SK-N-SH treated with all-trans-retinoic acid at 6 μM for 48 hours (cell line): ENCODE data around the gene CAST.

Experiments used
- BACH2 ChIP-seq: fragments of 250-450 bp; sonication (Bioruptor Pico); IDR thresholded peaks from 2 replicates; pipeline ENCODE4 v1.9.0; 2021; ENCODE audit warnings: mild to moderate bottlenecking, borderline replicate concordance
- ISL1 ChIP-seq: fragments of 250-450 bp; sonication (Bioruptor Pico); IDR thresholded peaks from 2 replicates; pipeline ENCODE4 v2.1.2; 2022; ENCODE audit warnings: mild to moderate bottlenecking, moderate library complexity
- PPARA ChIP-seq: fragments of 250-450 bp; sonication (Bioruptor Pico); IDR thresholded peaks from 2 replicates; pipeline ENCODE4 v1.5.0; 2020; ENCODE audit warnings: mild to moderate bottlenecking, borderline replicate concordance
- RARB ChIP-seq: fragments of 250-450 bp; sonication (Bioruptor Pico); IDR thresholded peaks from 2 replicates; pipeline ENCODE4 v1.8.0; 2021; ENCODE audit warnings: mild to moderate bottlenecking, moderate library complexity
- SNAI2 ChIP-seq: fragments of 250-450 bp; sonication (Bioruptor Pico); IDR thresholded peaks from 2 replicates; pipeline ENCODE4 v1.5.0; 2020; ENCODE audit warnings: mild to moderate bottlenecking, moderate library complexity
- ZFP30 ChIP-seq: fragments of 450-650 bp; formaldehyde crosslinking; IDR thresholded peaks from 2 replicates; pipeline ENCODE4 v1.5.0; 2022; ENCODE audit warnings: mild to moderate bottlenecking, moderate library complexity
- ZNF70 ChIP-seq: fragments of 450-650 bp; formaldehyde crosslinking; IDR thresholded peaks from 2 replicates; pipeline ENCODE4 v1.5.0; 2020; ENCODE audit warnings: mild to moderate bottlenecking, moderate library complexity
- ZNF8 ChIP-seq: fragments of 450-650 bp; formaldehyde crosslinking; IDR thresholded peaks from 2 replicates; pipeline ENCODE4 v1.5.0; 2020; ENCODE audit warnings: mild to moderate bottlenecking, moderate library complexity

DNA sequence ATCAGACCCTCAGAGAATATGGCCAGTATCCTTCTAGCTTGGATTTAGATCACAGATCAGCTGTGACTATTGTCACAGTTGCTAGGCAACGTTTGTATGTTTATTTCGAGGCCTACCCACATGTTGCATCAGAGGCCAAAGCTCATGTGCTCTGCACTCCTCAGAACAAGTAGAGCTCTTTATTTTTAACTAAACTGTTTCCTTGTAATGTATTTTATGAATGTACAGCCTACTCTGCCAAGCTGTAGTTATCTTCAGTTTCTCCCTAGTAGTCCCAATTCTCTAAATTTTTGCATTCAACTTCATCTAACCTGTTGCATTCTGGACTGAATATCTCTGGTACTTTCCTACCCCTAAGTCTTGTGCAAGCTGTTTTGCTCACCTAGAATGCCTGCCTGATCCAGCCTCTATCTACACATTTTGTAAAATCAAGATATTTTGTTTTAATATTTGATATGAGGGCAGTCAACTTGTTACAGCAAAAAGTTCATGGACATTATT lies 52.8 kb downstream of the CAST start:
- TF ChIP-seq ZNF8 (CRISPR knock-in tag) (no peak), ZNF70 (no peak), PPARA (no peak), BACH2 (no peak), ISL1 (CRISPR knock-in tag) (no peak), RARB (no peak), SNAI2 (no peak), ZFP30 (CRISPR knock-in tag) (no peak)
